ENCODE results near the gene PDS5A.
"Not testable (repeated sequence)": the region's sequence is repeated elsewhere in the genome, so short reads cannot be mapped to it uniquely, and the experiment has no call there.

PDS5A gene

DNA sequence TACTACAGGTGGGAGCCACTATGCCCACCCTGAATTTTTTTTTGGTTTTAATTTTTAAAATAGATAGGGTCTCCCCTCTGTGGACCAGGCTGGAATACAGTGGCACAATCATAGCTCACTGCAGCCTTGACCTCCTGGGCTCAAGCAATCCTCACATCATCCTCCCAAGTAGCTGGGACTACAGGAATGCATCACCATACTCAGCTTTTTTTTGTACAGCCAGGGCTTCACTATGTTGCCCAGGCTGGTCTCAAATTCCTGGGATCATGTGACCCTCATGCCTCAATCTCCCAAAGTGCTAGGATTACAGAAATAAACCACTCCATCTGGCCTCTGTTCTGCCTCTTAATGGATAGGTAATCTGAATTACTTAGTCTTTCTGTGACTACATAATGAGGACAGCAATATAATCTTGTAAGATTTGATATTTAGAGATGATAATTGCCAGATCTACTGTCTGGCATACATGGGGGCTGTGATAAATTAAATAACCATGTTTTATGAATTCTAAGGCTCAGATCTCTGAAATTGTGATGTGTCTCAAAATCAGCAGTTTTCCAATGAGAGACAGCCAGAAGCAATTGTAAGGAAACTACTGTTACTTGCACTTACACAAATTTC lies 26.7 kb downstream of the PDS5A start:
- no peak for DNase-seq

- no peak for DNase-seq
Measured at GRCh38 chr4:39947963-39948362, 29.7 kb downstream of the PDS5A start.

DNA sequence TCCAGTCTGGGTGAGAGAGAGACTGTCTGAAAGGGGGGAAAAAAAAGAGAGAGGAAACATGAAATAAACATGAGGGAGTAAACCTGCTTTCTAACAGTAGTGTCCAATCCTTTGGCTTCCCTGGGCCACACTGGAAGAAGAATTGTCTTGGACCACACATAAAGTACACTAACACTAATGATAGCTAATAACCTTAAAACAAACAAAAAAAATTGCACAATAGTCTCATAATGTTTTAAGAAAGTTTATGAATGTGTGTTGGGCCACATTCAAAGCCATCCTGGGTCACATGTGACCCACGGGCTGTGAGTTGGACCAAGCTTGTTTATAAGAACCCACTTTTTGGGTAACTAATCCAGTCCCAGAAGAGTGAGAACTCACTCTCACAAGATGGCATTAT lies 30.3 kb downstream of the PDS5A start:
- no peak for DNase-seq

DNA sequence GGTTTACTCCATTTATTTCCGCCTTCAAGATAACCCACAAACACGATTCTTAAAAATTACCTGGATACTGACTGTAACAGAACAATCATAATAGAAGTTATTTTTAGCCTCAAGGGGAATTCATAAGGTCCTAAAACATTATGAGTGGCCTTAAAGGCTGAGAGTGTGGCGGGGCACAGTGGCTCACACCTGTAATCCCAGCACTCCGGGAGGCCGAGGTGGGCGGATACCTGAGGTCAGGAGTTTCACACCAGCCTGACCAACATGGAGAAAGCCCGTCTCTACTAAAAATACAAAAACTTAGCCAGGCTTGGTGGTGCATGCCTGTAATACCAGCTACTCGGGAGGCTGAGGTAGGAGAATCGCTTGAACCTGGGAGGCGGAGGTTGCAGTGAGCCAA lies 33.5 kb downstream of the PDS5A start:
- not testable (repeated sequence) for DNase-seq

DNA sequence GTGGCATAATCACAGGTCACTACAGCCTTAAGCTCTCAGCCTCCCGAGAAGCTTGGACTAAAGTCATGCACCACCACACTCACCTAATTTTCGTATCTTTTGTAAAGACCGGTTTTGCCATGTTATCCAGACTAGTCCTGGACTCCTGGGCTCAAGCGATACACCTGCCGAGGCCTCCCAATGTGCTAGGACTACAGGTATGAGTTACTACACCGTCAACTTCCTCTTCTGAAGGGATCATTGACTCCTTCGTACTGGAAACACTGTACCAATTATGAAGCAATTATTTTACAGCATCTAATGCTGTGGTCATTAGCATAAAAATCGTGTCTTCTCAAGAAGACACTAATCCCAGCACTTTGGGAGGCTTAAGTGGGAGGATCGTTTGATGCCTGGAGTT lies 35.2 kb downstream of the PDS5A start:
- DNase-seq, result no peak

- no peak for DNase-seq
Measured at GRCh38 chr4:39941682-39942217, 36.0 kb downstream of the PDS5A start.

GRCh38 chr4:39937683-39938268 lies 39.9 kb downstream of the PDS5A start:
- DNase-seq, result no peak

DNA sequence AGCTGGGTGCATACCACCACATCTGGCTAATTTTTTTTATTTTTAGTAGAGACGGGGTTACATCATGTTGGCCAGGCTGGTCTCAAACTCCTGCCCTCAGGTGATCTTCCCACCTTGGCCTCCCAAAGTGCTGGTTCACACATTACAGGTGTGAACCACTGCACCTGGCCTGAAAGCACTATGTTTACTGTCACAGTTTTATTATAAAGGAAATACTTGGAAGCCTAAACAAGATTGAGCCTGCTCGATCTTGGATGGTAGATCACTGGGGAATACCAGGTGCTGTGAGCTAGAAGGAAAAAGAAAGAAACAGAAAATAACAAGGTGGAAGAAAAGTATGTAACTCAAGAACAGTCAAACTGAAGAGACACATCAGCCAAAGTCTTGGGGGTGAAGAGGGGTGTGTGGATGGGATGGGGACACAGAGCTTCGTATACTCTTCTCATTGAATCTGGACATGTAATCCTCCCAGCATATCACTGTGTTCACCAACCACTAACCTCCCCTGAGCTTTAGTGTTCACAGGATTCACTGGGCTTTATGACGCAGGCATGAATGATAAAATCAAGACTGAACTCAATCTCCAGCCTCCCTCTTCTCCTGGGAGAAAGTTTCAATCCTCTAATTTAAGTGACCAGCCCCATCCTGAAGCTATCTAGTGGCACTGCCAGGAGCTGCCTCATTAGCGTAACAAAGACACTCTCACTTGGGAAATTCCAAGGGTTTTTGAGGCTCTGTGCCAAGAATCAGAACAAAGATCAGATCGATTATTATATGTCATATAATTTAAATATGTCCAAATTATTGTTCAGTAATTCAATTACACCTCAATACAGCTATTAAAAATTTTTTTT lies 40.9 kb downstream of the PDS5A start:
- DNase-seq, result no peak

DNA sequence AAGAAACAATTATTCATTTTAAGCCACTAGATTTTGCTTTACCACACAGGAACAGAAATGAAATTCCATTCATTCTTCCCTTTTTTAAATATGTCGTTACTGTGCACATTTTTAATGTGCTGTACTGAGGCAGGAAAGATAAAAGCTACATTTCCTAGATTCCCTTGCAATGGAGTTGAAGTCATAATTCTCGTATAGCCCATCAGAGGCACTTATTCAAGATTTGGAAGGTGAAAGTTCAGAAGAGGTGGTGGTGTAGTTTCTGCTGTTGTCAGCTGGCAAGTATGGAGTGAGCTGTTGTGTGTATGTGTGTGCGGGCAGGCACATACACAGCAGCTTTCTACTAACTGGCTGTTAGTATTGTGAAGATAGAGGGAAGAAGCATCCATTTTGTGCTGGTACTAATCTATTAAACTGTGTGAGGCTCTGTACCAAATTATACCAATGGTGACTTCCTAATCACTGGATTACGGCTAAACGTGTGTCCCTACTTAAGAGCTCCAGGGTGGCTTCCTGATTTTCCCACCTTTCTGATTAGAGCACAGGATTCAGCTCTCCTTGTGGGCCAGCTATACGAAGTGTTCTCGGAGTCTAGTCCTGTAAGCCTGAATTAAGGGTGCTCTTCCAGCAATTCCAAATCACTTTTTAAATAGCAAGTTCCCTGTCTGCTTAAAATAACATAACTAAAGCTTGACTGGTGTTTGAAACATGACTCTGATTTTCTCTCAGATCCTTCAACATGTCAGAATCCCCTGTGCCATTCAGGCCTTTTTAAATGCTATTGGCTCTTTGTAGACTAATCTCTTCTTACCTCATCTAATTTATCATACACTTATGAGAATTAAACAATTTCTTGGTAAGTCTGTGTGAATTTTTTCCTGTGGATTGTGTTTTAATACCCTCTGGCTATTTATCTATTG lies 43.8 kb downstream of the PDS5A start:
- no peak for DNase-seq

DNA sequence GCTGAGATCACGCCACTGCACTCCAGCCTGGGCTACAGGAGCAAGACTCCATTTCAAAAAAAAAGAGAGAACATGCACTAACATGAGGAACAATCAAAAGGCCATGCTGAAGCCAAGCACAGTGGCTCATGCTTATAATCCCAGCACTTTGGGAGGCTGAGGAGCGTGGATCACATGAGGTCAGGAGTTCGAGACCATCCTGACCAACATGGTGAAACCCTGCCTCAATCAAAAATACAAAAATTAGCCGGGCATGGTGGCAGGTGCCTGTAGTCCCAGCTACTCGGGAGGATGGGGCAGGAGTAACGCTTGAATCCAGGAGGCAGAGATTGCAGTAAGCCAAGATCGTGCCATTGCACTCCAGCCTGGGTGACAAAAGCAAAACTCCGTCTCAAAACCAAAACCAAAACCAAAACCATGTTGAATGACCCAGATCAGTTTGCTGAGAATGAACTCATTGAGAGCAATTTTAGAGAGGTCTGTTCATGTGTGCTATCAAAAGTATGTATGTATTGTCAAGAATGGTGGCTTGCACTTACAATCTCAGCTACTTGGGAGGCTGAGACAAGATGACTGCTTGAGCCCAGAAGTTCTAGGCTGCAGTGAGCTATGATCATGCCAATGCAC lies 44.8 kb downstream of the PDS5A start:
- no peak for DNase-seq

GRCh38 chr4:39931441-39931901 lies 46.2 kb downstream of the PDS5A start:
- DNase-seq, result no peak

DNA sequence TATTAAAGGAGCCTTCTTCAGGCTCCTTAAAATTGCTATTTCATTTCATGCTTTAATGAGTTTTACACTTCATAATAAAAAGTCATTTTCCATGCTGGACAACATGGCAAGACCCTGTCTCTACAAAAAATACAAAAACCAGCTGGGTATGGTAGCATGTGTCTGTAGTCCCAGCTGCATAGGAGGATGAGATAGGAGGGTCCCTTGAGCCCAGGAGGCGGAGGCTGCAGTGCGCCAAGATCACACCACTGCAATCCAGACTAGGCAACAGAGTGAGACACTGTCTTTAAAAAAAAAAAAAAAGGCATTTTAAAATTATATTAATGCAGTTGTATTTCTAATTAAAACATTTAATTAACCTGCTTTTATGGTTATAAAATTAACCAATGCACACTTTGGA lies 49.2 kb downstream of the PDS5A start:
- DNase-seq, result no peak

GRCh38 chr4:39924014-39924413 lies 53.7 kb downstream of the PDS5A start:
- no peak for DNase-seq

- DNase-seq, result no peak
Measured at GRCh38 chr4:39922399-39922798, 55.3 kb downstream of the PDS5A start.

DNA sequence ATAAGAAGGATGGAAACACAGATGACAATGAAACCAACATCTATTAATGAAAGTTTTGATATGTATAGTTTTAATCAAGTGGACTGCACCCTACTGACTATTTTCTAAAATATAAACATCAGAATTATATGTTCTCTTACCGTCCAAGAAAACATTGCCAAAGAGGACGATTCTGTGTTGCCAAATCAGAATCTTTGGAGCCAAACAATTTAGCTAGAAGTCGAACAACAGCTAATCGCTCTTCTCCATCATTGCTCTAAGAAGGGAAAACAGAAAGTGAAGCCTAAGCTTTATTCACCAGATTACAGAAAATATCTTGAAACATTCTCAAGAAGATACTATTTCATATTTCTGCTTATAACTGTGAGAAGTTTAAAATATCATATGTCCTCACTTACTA lies 64.2 kb downstream of the PDS5A start:
- DNase-seq, result no peak

DNA sequence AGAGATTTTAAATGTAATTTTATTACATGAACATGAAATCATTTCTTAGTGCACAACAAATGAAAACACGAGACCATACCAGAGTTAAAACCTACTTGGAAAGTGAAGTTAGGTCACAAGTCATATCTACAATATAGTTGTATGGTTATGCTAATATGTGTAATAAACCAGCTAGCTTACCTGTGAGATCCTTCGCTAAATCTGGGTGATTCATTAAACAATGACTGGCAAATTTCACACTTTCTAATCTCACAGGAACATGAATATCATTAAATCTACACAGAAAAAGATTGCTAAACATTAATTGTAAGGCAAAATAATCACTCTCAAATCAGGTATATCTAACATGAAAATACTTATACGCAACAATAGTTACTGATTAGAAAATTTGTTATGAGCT lies 67.6 kb downstream of the PDS5A start:
- no peak for DNase-seq

DNA sequence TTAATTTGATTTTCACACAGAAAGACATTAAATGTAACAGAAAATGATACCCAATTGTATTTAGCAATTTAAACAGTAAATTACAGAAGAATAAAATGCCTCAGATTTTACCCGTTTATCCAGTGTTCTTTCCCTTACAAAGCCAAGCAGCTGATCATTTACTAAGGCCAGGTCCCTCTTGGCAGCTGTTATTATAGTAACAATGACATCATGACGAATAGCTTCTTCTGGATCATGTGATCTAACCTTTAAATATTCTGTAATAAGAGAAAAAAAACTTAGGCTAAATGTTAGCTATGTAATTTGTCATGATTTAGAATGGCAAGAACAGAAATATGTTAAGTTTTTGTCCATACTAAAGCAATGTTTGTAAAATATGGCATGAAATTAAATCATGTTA lies 69.4 kb downstream of the PDS5A start:
- DNase-seq, result no peak

- DNase-seq, result no peak
Measured at GRCh38 chr4:39905656-39906055, 72.1 kb downstream of the PDS5A start.

DNA sequence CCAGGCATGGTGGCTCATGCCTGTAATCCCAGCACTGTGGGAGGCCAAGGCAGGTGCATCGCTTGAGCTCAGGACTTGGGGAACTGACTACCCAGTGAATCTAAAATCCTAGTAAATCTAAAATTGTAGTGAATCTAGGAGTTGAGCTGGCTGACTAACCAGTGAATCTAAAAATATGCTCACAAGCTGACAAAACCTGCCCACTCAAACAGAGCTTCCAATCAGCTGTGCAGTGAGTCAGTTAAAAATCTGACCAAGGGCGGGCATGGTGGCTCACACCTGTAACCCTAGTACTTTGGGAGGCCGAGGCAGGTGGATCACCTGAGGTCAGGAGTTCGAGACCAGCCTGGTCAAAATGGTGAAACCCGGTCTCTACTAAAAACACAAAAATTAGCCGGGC lies 72.7 kb downstream of the PDS5A start:
- not testable (repeated sequence) for DNase-seq

GRCh38 chr4:39900966-39901365 lies 76.7 kb downstream of the PDS5A start:
- no peak for DNase-seq

DNA sequence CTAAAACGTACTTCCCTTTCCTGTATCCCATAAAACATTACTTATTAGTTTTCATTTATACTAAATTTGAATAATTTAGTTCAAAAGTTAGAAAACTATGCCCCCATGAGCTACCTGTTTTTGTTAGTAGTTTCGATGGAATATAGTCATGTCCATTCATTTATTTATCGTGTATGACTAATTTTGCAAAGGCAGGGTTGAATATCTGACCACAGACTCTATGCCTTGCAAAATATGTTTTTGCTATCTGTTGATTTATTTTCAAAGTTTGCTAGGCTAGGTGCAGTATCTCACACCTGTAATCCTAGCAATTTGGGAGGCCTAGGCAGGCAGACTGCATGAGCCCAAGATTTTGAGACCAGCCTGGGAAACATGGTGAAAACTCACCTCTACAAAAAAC lies 78.4 kb downstream of the PDS5A start:
- DNase-seq, result no peak

- DNase-seq, result no peak
Measured at GRCh38 chr4:39898015-39898414, 79.7 kb downstream of the PDS5A start.
